Left lobe of liver (tissue), 2 donors: ENCODE measurements around the gene HOXD9. TPM values are rescaled to one million over a fixed set of nuclear protein-coding genes. Genes with fewer than 3 reads are reported as not detected.
A peak's percentile ranks its signal among the peaks of the same experiment; 100 is the strongest.

ENCODE experiments used
- ATAC-seq: fragments of 200-7000 bp; cut with Tn5 transposase; one replicate; pipeline ENCODE4 v1.9.1; 2020; ENCODE audit warnings: mild to moderate bottlenecking, moderate library complexity
- DNase-seq: peaks from one replicate; pipeline ENCODE4 v3.0.0-alpha.2; 2020; ENCODE audit warnings: low spot score
- total RNA-seq: library from RNA; stranded (reverse); gene quantifications from one replicate; pipeline ENCODE4 v1.2.1, GENCODE V29; 2021
- donor health status: DM: no; HTN: no; CAD: no; lungs with moderate emphysema.
- donor health status: DM: no; HTN: yes; CAD: no.

Gene HOXD9
- total RNA-seq, 1 donor from 2014 or later, result not detected

DNA sequence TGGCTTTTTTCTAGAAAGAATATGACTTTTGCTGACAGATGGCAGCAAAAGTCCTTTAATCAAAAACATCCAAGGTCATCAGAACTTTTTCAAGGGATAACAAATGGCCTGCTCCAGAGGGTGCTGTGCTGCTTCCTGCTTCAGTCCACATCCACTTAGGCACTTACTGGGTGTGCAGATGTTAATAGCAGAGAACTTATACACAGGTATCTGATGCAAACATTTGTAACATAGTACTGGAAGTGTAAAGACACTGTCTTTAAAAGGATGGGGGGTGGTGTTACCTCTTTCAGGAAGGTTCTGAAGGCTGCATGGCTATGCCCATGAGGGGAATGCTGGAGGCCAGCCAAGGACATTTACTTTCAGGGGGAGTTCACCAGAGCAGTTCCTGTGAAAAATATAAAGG is 12.5 kb downstream of the HOXD9 start:
- DNase-seq (no peak), ATAC-seq (no peak)

DNA sequence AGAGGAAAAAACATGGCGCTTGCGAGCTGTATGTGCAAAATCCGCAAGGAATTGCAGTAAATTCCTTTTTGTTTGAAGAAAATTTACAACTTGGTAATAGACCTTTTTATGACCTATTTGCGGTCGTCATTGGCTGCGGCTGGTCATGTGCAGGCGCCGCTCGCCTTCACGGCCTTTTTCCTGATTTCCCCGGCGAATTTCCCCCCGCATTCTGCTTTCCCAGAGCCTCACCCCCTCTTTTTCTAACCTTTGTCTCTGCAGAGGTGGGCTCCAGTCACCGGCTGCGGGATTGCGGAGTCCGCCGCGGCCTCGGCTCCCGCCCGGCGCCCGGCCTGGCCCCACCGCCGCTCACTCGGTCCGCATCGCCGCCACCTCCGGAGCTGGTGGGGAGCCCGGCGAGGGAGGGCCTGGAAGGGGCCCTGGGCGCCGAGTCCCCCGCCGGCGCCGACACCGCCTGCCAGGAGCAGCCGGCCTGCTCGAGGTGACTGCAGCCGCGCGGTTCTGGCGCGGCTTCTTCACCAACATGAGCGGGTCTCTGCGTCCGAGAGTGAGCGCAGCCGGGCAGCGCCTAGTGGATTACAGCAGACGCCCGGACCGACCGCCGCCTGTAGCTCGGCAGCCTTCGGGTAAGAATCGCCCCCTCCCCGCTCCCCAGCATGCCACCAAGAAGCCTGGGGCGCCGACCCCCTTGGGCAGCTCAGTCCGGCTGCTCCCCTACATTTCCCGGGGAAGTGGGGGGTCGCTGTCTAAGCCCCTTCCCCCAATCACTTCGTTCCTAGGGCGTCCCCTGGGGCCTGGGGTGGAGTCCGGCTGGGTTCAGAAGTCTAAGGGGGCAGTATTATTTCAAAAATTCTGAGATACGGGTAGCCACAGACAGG is 14.1 kb downstream of the HOXD9 start:
- ATAC-seq (no peak), DNase-seq (no peak)

DNA sequence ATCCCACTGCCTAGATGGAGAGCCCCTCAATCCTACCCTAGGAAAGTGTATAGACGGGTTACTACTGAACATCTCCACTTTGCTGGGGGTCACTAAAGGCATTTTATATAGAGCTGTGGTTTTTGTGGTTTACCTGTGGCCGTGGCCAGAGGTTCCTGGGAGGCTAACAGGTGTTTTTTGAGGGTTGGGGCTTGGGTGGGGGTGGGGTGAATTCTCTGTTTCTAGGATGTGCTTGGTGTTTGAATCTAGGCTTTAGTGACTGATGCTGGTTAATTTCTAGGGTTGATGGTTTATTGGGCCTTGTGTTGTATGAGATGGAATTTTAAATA is 14.7 kb downstream of the HOXD9 start:
- DNase-seq (no peak), ATAC-seq (no peak)

DNA sequence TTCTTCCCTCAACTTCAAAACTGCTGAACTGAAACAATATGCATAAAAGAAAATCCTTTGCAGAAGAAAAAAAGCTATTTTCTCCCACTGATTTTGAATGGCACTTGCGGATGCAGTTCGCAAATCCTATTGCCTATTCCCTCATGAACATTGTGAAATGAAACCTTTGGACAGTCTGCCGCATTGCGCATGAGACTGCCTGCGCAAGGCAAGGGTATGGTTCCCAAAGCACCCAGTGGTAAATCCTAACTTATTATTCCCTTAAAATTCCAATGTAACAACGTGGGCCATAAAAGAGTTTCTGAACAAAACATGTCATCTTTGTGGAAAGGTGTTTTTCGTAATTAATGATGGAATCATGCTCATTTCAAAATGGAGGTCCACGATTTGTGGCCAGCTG is 15.4 kb downstream of the HOXD9 start:
- peak; percentile 60 for DNase-seq

DNA sequence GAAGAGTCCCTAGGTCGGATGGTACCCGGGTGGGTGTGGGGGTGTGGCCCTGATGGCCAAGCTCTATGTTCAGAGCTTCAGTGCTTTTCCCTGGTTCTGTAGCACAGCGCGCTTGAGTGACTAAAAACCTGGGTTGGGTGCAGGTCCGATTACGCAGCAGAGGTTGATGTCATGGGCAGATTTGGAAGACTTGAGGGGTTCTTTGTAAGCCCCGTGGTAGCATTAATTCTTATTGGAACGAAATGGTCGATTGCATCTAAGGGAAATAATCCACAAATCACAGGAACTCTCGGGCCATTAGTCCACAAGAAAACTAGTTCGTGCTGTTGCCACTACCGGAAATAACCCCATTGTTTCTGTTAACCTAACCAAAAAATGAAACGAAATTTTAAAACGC is 16.0 kb downstream of the HOXD9 start:
- ATAC-seq (no peak), DNase-seq (no peak)

More for the DNA sequence above, 15.4 kb downstream of the HOXD9 start:
- peak; percentile 62 for ATAC-seq

DNA sequence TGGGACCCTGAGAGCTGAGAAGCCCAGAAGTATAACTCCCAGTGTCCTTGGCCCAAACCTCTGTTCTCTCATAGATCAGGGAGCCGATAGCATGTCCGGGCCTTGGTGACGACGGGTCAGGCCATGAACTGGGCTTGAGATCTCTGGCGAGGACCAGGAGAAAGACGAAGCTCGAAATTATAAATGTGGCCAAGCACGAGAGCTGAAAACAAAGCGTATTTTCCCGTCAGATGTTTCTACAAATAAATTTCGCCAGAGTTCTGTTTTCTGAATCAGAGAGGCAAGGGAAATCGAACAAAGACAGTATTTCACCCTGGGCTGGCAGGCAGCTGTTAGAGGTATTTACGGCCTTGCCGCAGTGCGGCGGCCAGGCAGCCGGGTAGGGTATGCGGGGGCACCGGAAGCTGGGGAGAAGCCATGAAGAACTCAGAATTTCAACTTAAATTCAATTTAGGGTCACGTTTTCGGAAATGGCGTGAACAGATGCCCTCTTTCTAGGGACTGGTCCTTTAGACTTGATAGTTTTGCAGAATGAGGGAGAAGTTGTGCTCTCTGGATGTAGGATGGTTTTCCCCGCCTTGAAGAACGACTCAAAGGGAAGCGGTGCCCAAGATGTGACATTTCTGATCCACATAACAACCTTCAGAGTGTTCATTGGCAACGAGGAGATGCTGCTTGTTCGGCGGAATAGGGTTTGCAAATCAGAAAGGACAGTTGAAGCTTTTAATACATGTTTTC is 16.6 kb downstream of the HOXD9 start:
- DNase-seq, result no peak
- ATAC-seq, result no peak

DNA sequence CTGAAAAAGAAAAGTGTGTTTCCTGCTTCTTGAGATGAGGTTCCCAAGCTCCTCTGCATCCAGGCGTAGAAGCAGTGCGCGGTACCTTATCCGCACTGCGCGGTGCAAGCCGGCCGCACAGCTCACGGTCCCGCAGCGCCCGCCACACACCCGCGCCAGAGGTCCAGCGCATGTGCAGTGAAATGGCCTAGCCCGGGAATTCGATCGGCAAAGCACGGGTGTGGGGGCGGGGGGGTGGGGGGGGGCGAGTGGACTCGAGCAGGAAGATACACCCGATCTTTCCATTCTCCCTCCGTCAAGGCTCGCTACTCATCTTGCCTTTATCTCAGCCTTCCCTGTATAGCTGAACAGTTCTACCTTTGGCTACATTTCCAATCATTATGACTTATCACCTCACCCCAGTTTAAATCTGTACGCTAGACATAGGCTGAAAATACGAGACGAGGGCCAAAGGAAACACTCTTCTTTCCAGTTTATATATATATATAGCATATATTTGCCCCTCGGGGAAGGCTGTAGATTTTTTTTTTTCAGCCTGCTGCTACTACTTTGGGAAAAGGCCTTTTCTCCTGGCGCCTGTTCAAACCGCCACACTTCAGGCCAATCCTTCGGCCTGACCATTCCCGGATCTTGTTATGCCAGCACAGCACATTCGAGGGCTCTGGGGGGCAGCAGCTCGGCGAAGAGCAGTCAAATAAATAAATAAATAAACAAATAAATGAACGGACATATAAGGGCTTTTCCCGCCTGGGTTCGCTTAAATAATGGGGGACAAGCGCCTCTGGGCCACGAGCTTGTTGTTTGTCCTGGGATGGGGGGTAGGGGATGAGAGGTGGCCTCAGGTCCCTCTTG is 17.4 kb downstream of the HOXD9 start:
- ATAC-seq (no peak), DNase-seq (no peak)

DNA sequence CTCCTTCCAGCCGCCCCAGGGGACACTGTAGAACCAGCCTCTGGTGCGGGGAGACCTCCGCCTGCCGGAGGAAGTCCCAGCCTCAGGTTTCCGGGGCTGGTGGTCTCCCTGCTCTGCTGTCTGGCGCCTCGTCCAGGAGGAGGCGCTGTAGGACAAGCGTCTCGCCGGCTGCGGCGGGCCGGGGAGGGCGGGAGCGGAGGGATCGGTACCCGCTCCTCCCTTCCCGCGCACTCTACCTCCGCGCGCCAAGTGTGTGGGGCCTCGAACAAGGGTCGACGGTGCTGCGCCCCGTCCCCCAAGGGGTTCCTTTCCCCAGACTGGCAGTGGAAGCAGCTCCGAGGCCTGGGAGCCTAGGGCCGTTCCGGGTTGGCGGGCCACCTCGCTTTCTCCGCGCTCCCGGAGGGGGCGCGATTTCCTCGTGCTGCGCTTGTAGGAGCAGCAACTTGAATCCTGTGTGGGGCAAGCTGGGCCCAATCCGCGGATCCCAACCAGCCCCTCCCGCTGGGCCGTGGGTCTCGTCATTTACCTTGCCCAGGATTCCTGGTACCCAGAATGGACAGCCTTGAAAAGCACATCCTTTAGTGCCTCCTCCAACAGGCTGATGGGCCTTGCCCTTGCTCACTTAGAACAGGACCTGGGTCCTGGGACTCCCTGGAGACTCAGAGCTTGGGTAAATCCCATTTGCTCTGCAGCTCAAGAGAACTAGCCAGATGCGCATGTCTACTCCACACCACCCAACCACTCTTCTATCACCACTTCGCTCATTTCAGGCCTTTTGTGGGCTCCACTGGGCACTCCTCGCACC is 18.2 kb downstream of the HOXD9 start:
- peak; percentile 66 for DNase-seq
- ATAC-seq, result peak; percentile 95

DNA sequence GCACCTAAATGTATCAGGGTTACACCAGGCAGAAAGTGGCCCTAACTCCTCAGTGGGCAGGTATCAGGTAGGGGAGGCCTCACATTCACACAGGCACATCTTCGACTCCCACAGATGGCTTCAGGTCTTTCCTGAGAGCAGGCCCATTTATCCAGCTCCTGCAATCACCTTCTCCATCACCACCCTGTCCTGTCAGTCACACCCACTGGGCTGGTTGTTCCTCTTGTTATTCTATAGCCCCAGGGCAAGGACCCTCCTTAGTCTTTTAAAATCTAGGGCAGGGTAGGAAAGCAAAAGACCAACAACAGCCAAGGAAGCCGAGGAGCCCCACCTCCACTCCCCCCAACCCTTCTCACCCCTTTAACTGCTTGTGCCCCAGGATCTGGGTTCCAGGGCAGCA is 19.8 kb downstream of the HOXD9 start:
- ATAC-seq, result no peak
- DNase-seq, result no peak

DNA sequence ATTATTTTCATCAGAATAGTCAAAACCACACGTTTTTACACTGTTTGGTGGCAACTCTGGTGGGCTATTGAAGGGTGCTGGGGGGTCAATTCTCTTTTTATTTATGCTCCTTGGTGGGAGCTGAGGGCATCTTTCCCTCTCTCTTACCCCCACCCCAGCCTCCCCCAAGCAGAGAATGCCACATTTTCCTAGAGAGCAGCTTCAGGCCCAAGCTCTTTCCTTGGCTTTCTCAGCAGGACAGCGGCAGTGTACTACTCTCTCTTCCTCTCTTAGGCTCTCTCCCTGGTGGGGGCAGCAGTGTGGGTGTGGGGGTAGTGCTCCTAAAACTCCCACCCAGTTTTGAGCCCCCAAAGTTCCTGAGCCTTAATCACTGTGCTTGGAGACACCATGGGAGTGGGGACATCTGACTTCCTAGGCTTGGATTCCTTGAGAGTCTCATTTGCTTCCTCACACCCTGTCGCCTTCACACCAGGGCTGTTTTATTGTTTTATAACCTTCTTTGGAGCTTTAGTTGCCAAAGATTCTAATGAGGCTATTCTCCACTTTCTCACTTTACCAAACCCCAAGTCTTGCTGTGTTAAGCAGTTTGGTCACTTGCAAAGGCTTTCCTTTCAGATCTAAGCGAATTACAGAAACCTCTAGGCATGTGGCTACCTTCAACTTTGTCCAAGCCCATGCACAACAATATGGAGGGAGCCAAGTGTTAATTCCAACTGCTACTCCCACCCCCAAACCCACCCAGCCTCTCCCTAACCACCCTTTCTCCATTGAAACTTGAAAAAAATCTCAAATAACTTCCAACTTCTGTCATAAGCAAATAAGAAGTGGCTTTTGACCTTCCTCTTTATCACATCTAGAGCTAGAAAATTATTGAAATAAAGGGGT is 22.8 kb downstream of the HOXD9 start:
- DNase-seq, result no peak
- no peak for ATAC-seq

DNA sequence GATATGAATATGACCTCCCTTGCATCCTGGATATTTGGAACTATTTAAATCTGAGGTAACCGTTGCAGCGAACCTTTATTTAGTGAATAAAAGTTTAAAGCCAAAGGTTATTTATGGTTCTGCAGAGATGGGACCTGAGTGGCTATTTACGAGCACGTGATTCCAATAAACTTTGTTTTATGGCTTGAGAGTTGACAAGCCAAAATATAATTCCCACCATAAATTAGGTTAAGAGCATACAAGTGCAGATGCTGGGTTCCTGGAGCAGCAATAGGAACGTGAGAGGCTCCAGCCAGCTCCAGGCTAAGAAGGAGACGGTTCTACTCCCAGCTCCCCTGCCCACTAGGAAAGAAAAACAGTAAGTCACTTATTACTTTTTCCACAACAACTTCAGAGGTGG is 23.6 kb downstream of the HOXD9 start:
- no peak for DNase-seq
- no peak for ATAC-seq

DNA sequence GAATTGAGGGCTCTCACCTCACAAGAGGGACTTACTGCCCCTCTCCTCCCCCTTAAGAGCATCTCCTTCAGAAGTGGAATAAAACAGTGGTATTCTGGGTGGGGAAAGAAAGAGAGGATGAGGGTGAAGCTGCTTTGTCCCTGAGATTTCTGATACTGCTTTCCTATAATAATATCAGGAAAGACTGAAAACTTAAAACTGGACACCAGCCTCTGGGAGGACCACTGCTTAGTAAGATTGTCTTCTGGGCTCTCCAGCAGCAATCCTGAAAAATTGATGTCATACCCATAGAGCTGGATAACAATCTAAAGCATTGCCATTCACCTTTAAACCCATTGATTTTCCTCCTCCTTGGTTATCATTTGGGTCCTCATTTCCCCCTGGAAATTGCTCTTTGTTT is 24.1 kb downstream of the HOXD9 start:
- DNase-seq (no peak), ATAC-seq (no peak)

DNA sequence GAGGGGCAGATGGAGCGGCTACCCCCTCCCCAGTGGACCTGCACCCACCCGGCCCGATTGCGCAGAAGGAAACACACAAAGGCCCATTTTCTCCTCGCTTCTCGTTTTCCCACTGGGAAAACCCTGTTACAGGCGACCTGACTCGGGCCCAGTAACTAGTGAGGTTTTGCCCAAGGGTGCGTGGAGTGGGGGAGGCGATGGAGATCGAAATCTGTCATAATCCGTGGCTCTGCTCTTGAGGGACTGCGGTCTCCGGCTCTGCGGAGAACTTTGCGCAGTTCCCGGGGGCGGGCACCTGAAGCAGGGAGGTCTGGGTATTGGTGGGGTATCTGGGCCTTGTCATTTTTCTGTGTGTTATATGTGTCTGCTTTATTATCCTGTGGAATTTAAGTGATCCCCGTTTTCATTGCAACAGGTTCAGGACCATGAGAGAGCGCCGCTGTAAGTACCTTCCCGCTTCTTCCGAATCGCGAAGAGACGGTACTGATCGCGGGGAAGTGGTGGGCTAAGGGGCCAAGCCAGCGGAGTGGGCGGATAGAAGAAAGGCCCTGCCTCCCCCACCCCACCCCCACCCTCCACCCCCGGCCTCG is 24.8 kb downstream of the HOXD9 start:
- no peak for DNase-seq
- ATAC-seq, result no peak

DNA sequence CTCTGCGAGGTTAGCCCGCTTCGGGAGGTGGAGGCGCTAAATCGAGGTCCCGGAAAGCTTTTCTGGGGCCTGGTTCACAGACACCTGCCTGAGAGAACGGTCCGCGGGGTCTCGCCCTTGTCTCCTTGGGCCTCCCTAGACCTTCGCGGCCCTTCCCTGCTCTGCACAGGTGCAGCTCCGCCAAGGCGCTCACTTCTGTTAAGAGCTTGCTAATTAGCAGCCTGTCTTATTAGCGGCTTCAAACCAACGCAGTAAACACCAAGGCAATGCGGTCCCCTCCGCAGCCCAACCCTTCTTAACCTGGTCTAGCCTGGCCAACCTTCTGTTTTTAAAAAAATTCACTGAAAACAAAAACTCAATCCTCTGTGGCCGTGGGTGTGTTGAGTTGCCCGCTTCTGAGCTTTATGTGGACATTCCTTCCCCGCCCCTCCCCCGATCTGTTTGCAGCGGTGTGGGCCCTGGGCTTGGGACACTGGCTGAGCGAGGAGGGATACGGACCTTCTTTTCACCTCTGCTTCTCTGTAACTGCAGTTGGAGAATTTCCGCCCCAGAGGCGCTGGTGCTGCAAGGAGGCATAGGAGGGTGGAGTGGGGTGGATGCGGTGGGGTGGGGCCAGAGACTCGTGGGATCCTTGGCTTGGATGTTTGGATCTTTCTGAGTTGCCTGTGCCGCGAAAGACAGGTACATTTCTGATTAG is 25.4 kb downstream of the HOXD9 start:
- no peak for DNase-seq
- no peak for ATAC-seq

DNA sequence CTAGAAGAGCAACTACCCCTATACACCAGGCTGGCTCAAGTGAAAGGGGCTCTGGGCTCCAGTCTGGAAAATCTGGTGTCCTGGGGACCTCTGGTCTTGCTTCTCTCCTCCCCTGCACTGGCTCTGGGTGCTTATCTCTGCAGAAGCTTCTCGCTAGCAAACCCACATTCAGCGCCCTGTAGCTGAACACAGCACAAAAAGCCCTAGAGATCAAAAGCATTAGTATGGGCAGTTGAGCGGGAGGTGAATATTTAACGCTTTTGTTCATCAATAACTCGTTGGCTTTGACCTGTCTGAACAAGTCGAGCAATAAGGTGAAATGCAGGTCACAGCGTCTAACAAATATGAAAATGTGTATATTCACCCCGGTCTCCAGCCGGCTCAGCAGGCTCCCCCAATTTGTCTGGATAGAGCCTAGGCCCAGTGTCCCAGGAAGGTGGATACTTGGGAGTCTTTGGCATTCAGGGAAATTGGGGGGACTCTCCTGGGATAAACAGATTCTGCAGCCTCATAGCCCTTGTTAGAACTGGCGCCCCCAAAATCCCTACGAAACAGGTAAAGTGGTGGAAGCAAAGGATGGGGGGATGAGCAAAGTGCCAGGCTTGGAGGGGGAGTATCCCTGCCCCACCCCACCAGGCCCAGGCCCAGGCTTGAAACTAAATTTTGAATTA is 26.4 kb downstream of the HOXD9 start:
- no peak for ATAC-seq
- DNase-seq, result no peak

DNA sequence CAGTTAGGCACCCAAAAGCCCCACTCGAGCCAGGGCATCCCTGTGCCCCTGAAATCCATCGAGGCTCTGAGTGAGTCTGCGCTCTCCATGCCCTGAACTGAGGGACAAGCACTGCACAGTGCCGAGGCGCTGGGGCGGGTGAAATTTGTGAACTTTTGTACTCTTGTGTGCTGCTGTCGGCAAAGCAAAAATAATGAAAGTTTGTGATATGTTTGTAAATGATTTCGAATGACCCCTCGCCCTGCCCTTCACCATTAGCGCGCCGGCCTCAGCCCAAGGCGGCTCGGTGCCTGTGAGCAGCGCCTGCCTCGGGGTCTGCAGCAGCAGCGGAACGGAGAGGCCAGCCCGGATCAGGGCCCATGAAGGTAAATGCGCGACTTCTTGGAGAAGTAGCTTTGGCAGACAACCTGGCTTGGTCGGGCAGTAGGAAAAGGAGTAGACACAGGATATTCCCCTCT is 27.0 kb downstream of the HOXD9 start:
- DNase-seq, result no peak
- ATAC-seq, result no peak

DNA sequence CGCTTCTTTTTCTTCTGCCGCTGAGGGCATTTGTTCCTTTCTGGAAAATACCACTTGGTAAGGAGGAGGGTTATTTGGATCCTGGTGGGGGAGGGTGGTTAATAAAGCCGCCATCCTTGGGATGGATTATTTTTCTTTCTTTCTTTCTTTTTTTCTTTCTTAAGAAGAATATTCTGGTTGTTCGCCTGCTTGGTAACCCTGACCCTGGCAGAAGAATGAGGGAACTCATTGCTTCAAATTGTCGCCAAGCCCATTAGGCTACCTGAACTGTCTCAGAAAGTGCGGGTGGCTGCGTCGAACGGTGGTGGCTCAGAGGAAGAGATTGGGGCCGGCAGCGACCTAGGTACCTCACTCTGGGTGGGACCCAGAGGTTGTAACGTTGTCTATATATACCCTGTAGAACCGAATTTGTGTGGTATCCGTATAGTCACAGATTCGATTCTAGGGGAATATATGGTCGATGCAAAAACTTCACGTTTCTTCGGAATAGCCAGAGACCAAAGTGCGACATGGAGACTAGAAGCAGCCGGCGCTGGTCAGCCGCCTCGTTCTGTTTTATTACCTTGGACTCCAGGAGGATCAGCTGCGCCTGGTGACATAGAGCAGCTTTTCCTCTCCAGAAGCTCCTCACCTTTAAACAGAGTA is 27.5 kb downstream of the HOXD9 start:
- DNase-seq, result no peak
- no peak for ATAC-seq
